ENCODE results near the gene STK32A. TPM values are rescaled to one million over a fixed set of nuclear protein-coding genes. Genes with fewer than 3 reads are reported as not detected.

Gene STK32A
- total RNA-seq, 4 donors from 2014 or later = 5.1 to 27.4 (median 7.0) TPM

GRCh38 chr5:147303251-147303650 lies 68.4 kb downstream of the STK32A start:
- Histone ChIP-seq H3K27ac (no peak overlapping the region), H3K9me3 (no peaks in the 10 kb centered on the region), H3K4me1 (no peaks in the 10 kb centered on the region), H3K27me3 (no peaks in the 10 kb centered on the region), H3K4me3 (no peak overlapping the region), H3K36me3 (no peaks in the 10 kb centered on the region)
- TF ChIP-seq CTCF (IDR thresholded peaks at IDR 0.05) = no peak
- TF ChIP-seq POLR2A (IDR thresholded peaks at IDR 0.05) = no peak
- no peak for TF ChIP-seq POLR2AphosphoS5 (IDR thresholded peaks at IDR 0.05)
- TF ChIP-seq EP300 (IDR thresholded peaks at IDR 0.05) = no peak
- DNase-seq (ENCODE audit: low spot score in 2 of 2) = no peak
- WGBS = 79% methylated on average over 6 of the region's 6 CpGs

GRCh38 chr5:147303976-147304375 lies 69.2 kb downstream of the STK32A start:
- TF ChIP-seq CTCF (IDR thresholded peaks at IDR 0.05) (no peak), POLR2A (IDR thresholded peaks at IDR 0.05) (no peak), POLR2AphosphoS5 (IDR thresholded peaks at IDR 0.05) (no peak), EP300 (IDR thresholded peaks at IDR 0.05) (no peak)
- H3K27me3 ChIP-seq = no peaks in the 10 kb centered on the region
- DNase-seq (ENCODE audit: low spot score in 2 of 2) = no peak
- no peak overlapping the region for H3K4me3 ChIP-seq
- H3K36me3 ChIP-seq = no peaks in the 10 kb centered on the region
- H3K4me1 ChIP-seq = no peaks in the 10 kb centered on the region
- no peaks in the 10 kb centered on the region for H3K9me3 ChIP-seq
- H3K27ac ChIP-seq = no peak overlapping the region
- 85% methylated on average over 2 of the region's 2 CpGs for WGBS

- no peaks in the 10 kb centered on the region for H3K27me3 ChIP-seq
- WGBS = 88% methylated on average over 9 of the region's 9 CpGs
- no peaks in the 10 kb centered on the region for H3K9me3 ChIP-seq
- H3K4me1 ChIP-seq = no peaks in the 10 kb centered on the region
- DNase-seq (ENCODE audit: low spot score in 2 of 2) = no peak
- H3K27ac ChIP-seq = no peak overlapping the region
- no peak overlapping the region for H3K4me3 ChIP-seq
- H3K36me3 ChIP-seq = no peaks in the 10 kb centered on the region
- TF ChIP-seq EP300 (IDR thresholded peaks at IDR 0.05) (no peak), POLR2A (IDR thresholded peaks at IDR 0.05) (no peak), CTCF (IDR thresholded peaks at IDR 0.05) (no peak), POLR2AphosphoS5 (IDR thresholded peaks at IDR 0.05) (no peak)
Measured at GRCh38 chr5:147305147-147305546, 70.3 kb downstream of the STK32A start.

GRCh38 chr5:147306351-147306750 lies 71.5 kb downstream of the STK32A start:
- H3K4me3 ChIP-seq = no peak overlapping the region

GRCh38 chr5:147307170-147307569 lies 72.3 kb downstream of the STK32A start:
- no peaks in the 10 kb centered on the region for H3K9me3 ChIP-seq
- H3K27me3 ChIP-seq = no peaks in the 10 kb centered on the region
- H3K27ac ChIP-seq = no peak overlapping the region
- H3K4me3 ChIP-seq = no peak overlapping the region
- H3K36me3 ChIP-seq = no peaks in the 10 kb centered on the region
- H3K4me1 ChIP-seq = no peaks in the 10 kb centered on the region
- 85% methylated on average over 4 of the region's 4 CpGs for WGBS
- TF ChIP-seq POLR2A (IDR thresholded peaks at IDR 0.05) = no peak
- no peak for TF ChIP-seq EP300 (IDR thresholded peaks at IDR 0.05)
- no peak for TF ChIP-seq CTCF (IDR thresholded peaks at IDR 0.05)
- no peak for TF ChIP-seq POLR2AphosphoS5 (IDR thresholded peaks at IDR 0.05)
- DNase-seq (ENCODE audit: low spot score in 2 of 2) = no peak

More at GRCh38 chr5:147306351-147306750, 71.5 kb downstream of the STK32A start:
- no peak overlapping the region for H3K27ac ChIP-seq
- TF ChIP-seq EP300 (IDR thresholded peaks at IDR 0.05) (no peak), CTCF (IDR thresholded peaks at IDR 0.05) (no peak), POLR2AphosphoS5 (IDR thresholded peaks at IDR 0.05) (no peak), POLR2A (IDR thresholded peaks at IDR 0.05) (no peak)
- no peaks in the 10 kb centered on the region for H3K36me3 ChIP-seq
- H3K4me1 ChIP-seq = no peaks in the 10 kb centered on the region
- H3K9me3 ChIP-seq = no peaks in the 10 kb centered on the region
- DNase-seq (ENCODE audit: low spot score in 2 of 2) = no peak
- H3K27me3 ChIP-seq = no peaks in the 10 kb centered on the region
